ENCODE measurements around the gene FBXW4.
"Not testable (repeated sequence)": the region's sequence is repeated elsewhere in the genome, so short reads cannot be mapped to it uniquely, and the experiment has no call there.

Gene FBXW4

GRCh38 chr10:101651336-101651735 is 43.6 kb downstream of the FBXW4 start:
- peaks cover 10% of the 10 kb centered on the region for H3K36me3 ChIP-seq (ENCODE audit: insufficient read depth, low read length)

DNA sequence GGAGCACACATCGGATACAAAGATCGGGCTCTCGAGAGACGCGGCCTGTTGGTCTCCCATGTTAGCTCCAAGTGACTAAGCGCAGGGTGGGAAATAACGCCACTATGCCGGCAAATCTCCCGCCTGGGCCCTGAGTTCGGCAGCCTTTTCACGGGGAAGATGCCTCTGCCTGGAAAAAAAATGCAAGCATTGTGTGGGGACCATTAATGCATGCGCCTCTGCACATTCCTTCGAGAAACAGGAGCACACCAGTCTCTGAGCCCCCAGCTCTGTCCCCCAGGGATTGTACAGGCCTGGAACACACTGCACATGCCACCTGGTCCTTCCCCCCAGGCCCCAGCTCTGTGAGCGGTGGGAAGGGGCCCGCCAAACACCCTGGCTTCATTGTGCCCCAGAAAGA is 44.1 kb downstream of the FBXW4 start:
- H3K27me3 ChIP-seq (ENCODE audit: control insufficient read depth, insufficient read depth, low read length), result no peaks in the 10 kb centered on the region
- H3K36me3 ChIP-seq (ENCODE audit: insufficient read depth, low read length), result peaks cover 10% of the 10 kb centered on the region
- no peaks in the 10 kb centered on the region for H3K4me1 ChIP-seq (ENCODE audit: control insufficient read depth, insufficient read depth, low read length)
- H3K9me3 ChIP-seq (replicated peaks; ENCODE audit: low read length), result no peaks in the 10 kb centered on the region
- H3K9ac ChIP-seq (ENCODE audit: low read depth, low read length), result no peak overlapping the region
- H3K4me3 ChIP-seq (ENCODE audit: low read length), result no peak overlapping the region
- no peak overlapping the region for H3K4me2 ChIP-seq (ENCODE audit: low read length)

More at GRCh38 chr10:101651336-101651735, 43.6 kb downstream of the FBXW4 start:
- Histone ChIP-seq H3K9ac (ENCODE audit: low read depth, low read length) (no peak overlapping the region), H3K27me3 (ENCODE audit: control insufficient read depth, insufficient read depth, low read length) (no peaks in the 10 kb centered on the region), H3K4me2 (ENCODE audit: low read length) (no peak overlapping the region), H3K4me1 (ENCODE audit: control insufficient read depth, insufficient read depth, low read length) (no peaks in the 10 kb centered on the region), H3K4me3 (ENCODE audit: low read length) (no peak overlapping the region), H3K9me3 (replicated peaks; ENCODE audit: low read length) (no peaks in the 10 kb centered on the region)

DNA sequence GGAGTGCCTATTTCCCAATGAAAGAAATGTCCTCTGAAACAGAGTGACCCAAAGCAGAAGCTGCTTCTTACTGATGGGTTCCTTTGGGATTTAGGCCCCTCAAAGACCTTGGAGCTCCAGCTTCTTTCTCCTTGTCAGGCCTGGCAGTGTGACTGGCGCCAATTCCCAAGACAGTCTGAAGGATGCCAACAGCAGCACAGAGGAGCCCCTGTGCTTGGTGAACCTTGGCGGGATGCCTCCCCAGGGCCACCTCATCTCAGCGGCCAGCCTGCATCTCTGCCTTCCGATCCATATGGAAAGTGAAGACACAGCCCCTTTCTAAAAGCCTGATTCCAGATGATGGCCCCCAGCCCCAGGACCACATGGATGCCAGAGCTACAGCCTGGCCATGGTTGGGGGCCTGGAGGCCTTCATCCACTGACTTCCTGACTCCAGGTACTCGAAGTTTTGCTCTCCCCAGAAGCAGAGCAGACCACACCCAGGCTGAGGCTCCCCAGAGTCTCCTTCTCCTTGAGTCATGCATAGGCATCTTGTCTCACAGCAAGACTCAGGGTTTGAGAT is 45.4 kb downstream of the FBXW4 start:
- no peaks in the 10 kb centered on the region for H3K27me3 ChIP-seq (ENCODE audit: control insufficient read depth, insufficient read depth, low read length)
- H3K4me3 ChIP-seq (ENCODE audit: low read length), result no peak overlapping the region
- no peaks in the 10 kb centered on the region for H3K9me3 ChIP-seq (replicated peaks; ENCODE audit: low read length)
- no peak overlapping the region for H3K4me2 ChIP-seq (ENCODE audit: low read length)
- H3K9ac ChIP-seq (ENCODE audit: low read depth, low read length), result no peak overlapping the region
- peaks cover 3% of the 10 kb centered on the region for H3K36me3 ChIP-seq (ENCODE audit: insufficient read depth, low read length)
- H3K4me1 ChIP-seq (ENCODE audit: control insufficient read depth, insufficient read depth, low read length), result no peaks in the 10 kb centered on the region

GRCh38 chr10:101647255-101647654 is 47.7 kb downstream of the FBXW4 start:
- Histone ChIP-seq H3K4me2 (ENCODE audit: low read length) (no peak overlapping the region), H3K36me3 (ENCODE audit: insufficient read depth, low read length) (peaks cover 12% of the 10 kb centered on the region), H3K9me3 (replicated peaks; ENCODE audit: low read length) (no peaks in the 10 kb centered on the region), H3K4me3 (ENCODE audit: low read length) (no peak overlapping the region), H3K9ac (ENCODE audit: low read depth, low read length) (no peak overlapping the region), H3K27me3 (ENCODE audit: control insufficient read depth, insufficient read depth, low read length) (no peaks in the 10 kb centered on the region), H3K4me1 (ENCODE audit: control insufficient read depth, insufficient read depth, low read length) (no peaks in the 10 kb centered on the region)

GRCh38 chr10:101646364-101646763 is 48.6 kb downstream of the FBXW4 start:
- Histone ChIP-seq H3K4me1 (ENCODE audit: control insufficient read depth, insufficient read depth, low read length) (no peaks in the 10 kb centered on the region), H3K27me3 (ENCODE audit: control insufficient read depth, insufficient read depth, low read length) (no peaks in the 10 kb centered on the region), H3K9me3 (replicated peaks; ENCODE audit: low read length) (no peaks in the 10 kb centered on the region), H3K9ac (ENCODE audit: low read depth, low read length) (no peak overlapping the region), H3K4me2 (ENCODE audit: low read length) (no peak overlapping the region), H3K4me3 (ENCODE audit: low read length) (no peak overlapping the region), H3K36me3 (ENCODE audit: insufficient read depth, low read length) (peaks cover 12% of the 10 kb centered on the region)

GRCh38 chr10:101645659-101646058 is 49.3 kb downstream of the FBXW4 start:
- Histone ChIP-seq H3K9me3 (replicated peaks; ENCODE audit: low read length) (no peaks in the 10 kb centered on the region), H3K4me2 (ENCODE audit: low read length) (no peak overlapping the region)

DNA sequence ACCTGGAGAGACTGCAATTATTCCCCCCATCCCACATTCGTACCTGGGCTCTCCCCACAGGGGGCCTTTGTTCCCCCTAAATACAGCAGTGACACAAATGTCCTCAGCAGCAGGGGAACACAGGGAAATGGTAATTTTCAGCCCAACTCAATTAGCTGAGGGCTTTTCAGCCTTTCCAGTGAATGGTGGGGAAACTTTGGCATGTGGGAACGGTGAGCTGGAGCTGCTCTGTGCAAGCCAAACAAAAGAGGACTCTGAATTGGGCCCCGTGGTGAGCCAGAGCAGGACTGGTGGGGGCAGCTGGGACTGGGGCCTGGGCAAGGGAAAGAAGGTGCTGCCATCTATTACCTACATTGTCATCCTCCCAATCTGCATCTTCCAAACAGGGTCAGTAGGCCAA is 51.0 kb downstream of the FBXW4 start:
- H3K36me3 ChIP-seq (ENCODE audit: insufficient read depth, low read length), result peaks cover 13% of the 10 kb centered on the region
- H3K4me1 ChIP-seq (ENCODE audit: control insufficient read depth, insufficient read depth, low read length), result no peaks in the 10 kb centered on the region
- H3K27me3 ChIP-seq (ENCODE audit: control insufficient read depth, insufficient read depth, low read length), result no peaks in the 10 kb centered on the region
- H3K9me3 ChIP-seq (replicated peaks; ENCODE audit: low read length), result no peaks in the 10 kb centered on the region
- no peak overlapping the region for H3K4me3 ChIP-seq (ENCODE audit: low read length)
- H3K4me2 ChIP-seq (ENCODE audit: low read length), result no peak overlapping the region
- no peak overlapping the region for H3K9ac ChIP-seq (ENCODE audit: low read depth, low read length)

More at GRCh38 chr10:101645659-101646058, 49.3 kb downstream of the FBXW4 start:
- Histone ChIP-seq H3K36me3 (ENCODE audit: insufficient read depth, low read length) (peaks cover 12% of the 10 kb centered on the region), H3K27me3 (ENCODE audit: control insufficient read depth, insufficient read depth, low read length) (no peaks in the 10 kb centered on the region), H3K4me1 (ENCODE audit: control insufficient read depth, insufficient read depth, low read length) (no peaks in the 10 kb centered on the region), H3K4me3 (ENCODE audit: low read length) (no peak overlapping the region), H3K9ac (ENCODE audit: low read depth, low read length) (no peak overlapping the region)

- H3K27me3 ChIP-seq (ENCODE audit: control insufficient read depth, insufficient read depth, low read length), result no peaks in the 10 kb centered on the region
- peaks cover 13% of the 10 kb centered on the region for H3K36me3 ChIP-seq (ENCODE audit: insufficient read depth, low read length)
- no peak overlapping the region for H3K4me2 ChIP-seq (ENCODE audit: low read length)
- no peak overlapping the region for H3K4me3 ChIP-seq (ENCODE audit: low read length)
- no peaks in the 10 kb centered on the region for H3K9me3 ChIP-seq (replicated peaks; ENCODE audit: low read length)
- H3K9ac ChIP-seq (ENCODE audit: low read depth, low read length), result no peak overlapping the region
- H3K4me1 ChIP-seq (ENCODE audit: control insufficient read depth, insufficient read depth, low read length), result no peaks in the 10 kb centered on the region
Observed at GRCh38 chr10:101643546-101643945, 51.4 kb downstream of the FBXW4 start.

- H3K9ac ChIP-seq (ENCODE audit: low read depth, low read length), result no peak overlapping the region
- no peaks in the 10 kb centered on the region for H3K27me3 ChIP-seq (ENCODE audit: control insufficient read depth, insufficient read depth, low read length)
- no peak overlapping the region for H3K4me3 ChIP-seq (ENCODE audit: low read length)
- no peaks in the 10 kb centered on the region for H3K9me3 ChIP-seq (replicated peaks; ENCODE audit: low read length)
- no peak overlapping the region for H3K4me2 ChIP-seq (ENCODE audit: low read length)
- H3K36me3 ChIP-seq (ENCODE audit: insufficient read depth, low read length), result peaks cover 18% of the 10 kb centered on the region
- H3K4me1 ChIP-seq (ENCODE audit: control insufficient read depth, insufficient read depth, low read length), result no peaks in the 10 kb centered on the region
Observed at GRCh38 chr10:101639141-101639900, 55.6 kb downstream of the FBXW4 start.

DNA sequence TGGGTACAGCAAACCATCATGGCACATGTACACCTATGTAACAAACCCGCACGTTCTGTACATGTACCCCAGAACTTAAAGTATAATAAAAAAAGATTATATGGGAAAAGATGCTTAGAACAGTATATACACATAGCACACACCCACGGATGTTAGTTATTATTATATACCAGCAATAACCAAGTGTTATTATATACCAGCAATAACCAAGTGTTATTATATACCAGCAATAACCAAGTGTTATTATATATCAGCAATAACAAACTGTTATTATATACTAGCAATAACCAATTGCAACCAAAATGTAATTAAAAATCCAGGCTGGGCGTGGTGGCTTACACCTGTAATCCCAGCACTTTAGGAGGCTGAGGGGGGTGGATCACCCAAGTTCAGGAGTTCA is 61.5 kb downstream of the FBXW4 start:
- H3K27me3 ChIP-seq (ENCODE audit: control insufficient read depth, insufficient read depth, low read length); H3K4me2 ChIP-seq (ENCODE audit: low read length); H3K4me1 ChIP-seq (ENCODE audit: control insufficient read depth, insufficient read depth, low read length); H3K9ac ChIP-seq (ENCODE audit: low read depth, low read length); H3K9me3 ChIP-seq (replicated peaks; ENCODE audit: low read length); H3K4me3 ChIP-seq (ENCODE audit: low read length): not testable (repeated sequence)
- peaks cover 11% of the 10 kb centered on the region for H3K36me3 ChIP-seq (ENCODE audit: insufficient read depth, low read length)

DNA sequence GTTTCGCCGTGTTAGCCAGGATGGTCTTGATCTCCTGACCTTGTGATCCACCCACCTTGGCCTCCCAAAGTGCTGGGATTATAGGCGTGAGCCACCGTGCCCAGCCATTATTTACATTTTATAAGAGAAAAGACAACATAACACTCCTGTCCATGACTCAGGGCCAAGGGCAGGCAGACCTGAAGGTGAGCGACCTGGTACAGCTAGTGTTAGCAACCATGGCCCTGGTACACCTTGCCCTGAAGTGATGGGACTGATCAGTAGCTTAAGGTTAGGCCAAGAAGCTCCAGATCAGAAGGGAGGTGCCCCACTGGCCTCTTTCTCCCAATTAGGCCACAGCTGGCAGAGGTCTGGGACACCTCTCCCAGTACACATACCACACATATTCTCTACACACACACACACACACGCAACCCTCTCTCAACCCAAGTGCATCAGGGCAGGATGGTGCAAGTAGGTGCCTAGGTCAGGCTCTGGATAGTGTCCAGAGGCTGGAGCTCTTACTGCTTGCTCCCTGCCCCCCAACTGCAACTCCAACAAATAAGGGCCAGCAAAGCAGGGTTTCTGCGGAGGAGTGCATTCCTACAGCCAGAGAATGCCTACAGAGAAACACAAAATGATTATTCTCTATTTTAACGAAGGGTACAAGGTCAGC is 63.0 kb downstream of the FBXW4 start:
- no peak overlapping the region for H3K4me2 ChIP-seq (ENCODE audit: low read length)
- no peaks in the 10 kb centered on the region for H3K27me3 ChIP-seq (ENCODE audit: control insufficient read depth, insufficient read depth, low read length)
- H3K9ac ChIP-seq (ENCODE audit: low read depth, low read length), result no peak overlapping the region
- no peak overlapping the region for H3K4me3 ChIP-seq (ENCODE audit: low read length)
- no peaks in the 10 kb centered on the region for H3K9me3 ChIP-seq (replicated peaks; ENCODE audit: low read length)
- peaks cover 6% of the 10 kb centered on the region for H3K36me3 ChIP-seq (ENCODE audit: insufficient read depth, low read length)
- H3K4me1 ChIP-seq (ENCODE audit: control insufficient read depth, insufficient read depth, low read length), result no peaks in the 10 kb centered on the region

DNA sequence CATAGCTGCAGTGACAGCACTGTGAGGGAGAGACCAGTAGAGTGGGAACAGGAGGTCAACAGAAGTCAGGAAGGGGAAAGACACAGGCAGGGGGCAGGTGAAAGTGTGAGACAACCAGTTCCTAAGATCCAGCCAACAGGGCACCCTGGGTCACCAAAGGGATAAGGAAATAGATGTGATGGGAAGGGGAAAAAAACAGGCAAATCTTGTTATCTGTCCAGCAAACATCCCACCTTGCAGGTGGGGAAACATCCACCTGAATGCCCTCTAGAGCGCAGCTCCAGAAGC is 64.4 kb downstream of the FBXW4 start:
- peaks cover 6% of the 10 kb centered on the region for H3K36me3 ChIP-seq (ENCODE audit: insufficient read depth, low read length)
- no peaks in the 10 kb centered on the region for H3K27me3 ChIP-seq (ENCODE audit: control insufficient read depth, insufficient read depth, low read length)
- H3K4me1 ChIP-seq (ENCODE audit: control insufficient read depth, insufficient read depth, low read length), result no peaks in the 10 kb centered on the region
- H3K4me2 ChIP-seq (ENCODE audit: low read length), result no peak overlapping the region
- no peak overlapping the region for H3K9ac ChIP-seq (ENCODE audit: low read depth, low read length)
- no peak overlapping the region for H3K4me3 ChIP-seq (ENCODE audit: low read length)
- no peaks in the 10 kb centered on the region for H3K9me3 ChIP-seq (replicated peaks; ENCODE audit: low read length)

Data from skeletal muscle satellite cell (primary cell).